K562 (cell line): Measurements from ENCODE around the gene HSPA14. TPM values are rescaled to one million over a fixed set of nuclear protein-coding genes. Genes with fewer than 3 reads are reported as not detected.

Experiments used
- ATAC-seq: fragments of 200-7000 bp; cut with Tn5 transposase; 3 replicates; pipeline ENCODE4 v1.9.1; 2020; ENCODE audit warnings: moderate library complexity
- BruUV-seq: library from RNA; stranded (reverse); fragments of 400-500 nt; replicated peaks from 2 replicates; lab custom pipeline; 2021; lab: Mats Ljungman, UMichigan
- CTCF ChIA-PET: fragments of 300-600 bp; formaldehyde crosslinking; extraction: SDS; loops from one replicate; lab custom pipeline; 2021; ENCODE audit warnings: low intra/inter-chr PET ratio; lab: Yijun Ruan, JAX
- POLR2A ChIA-PET: fragments of 300-600, 350-650 bp; sonication (Branson Sonifier 250); formaldehyde crosslinking; extraction: SDS; loops from one replicate; lab custom pipeline; 2021; ENCODE audit warnings: antibody characterized with exemption, inconsistent platforms; lab: Yijun Ruan, JAX
- DNase-seq, 4 experiments: peaks; one replicate each; pipeline versions ENCODE4 v3.0.0 to v3.0.0-alpha.2; 2011 to 2018; ENCODE audit warnings: low spot score in 3 of 4, mixed read lengths in 3 of 4; ENCODE audit errors: extremely low read depth in 1 of 4
- FAIRE-seq: peaks from 2 replicates; lab custom pipeline; 2011; peaks lifted over from hg19 to GRCh38; lab: Jason Lieb, UNC
- H2AFZ ChIP-seq: 2 replicates; pipeline ENCODE4 v1.6.0; 2011; ENCODE audit warnings: low read depth, low read length, control low read depth, inconsistent platforms
- H3K27ac ChIP-seq: fragments of 200-600 bp; 3 replicates; pipeline ENCODE4 v1.8.0; 2011; ENCODE audit warnings: low read depth, mild to moderate bottlenecking, control low read depth, inconsistent platforms, low read length, moderate library complexity, mixed read lengths; ENCODE audit errors: extremely low read depth
- H3K27me3 ChIP-seq, 2 experiments: fragments of 300-600 bp in 1 of 2; 2 replicates in 1 of 2; 3 replicates in 1 of 2; pipeline versions ENCODE4 v1.6.0 to v1.8.0; 2011; ENCODE audit warnings: inconsistent platforms in 2 of 2, low read length in 2 of 2, mild to moderate bottlenecking in 1 of 2, mixed read lengths in 1 of 2, moderate library complexity in 1 of 2; ENCODE audit not compliant: control insufficient read depth in 2 of 2, insufficient read depth in 2 of 2
- H3K36me3 ChIP-seq: fragments of 300-600 bp; 3 replicates; pipeline ENCODE4 v1.8.0; 2011; ENCODE audit warnings: mild to moderate bottlenecking, low read length, inconsistent platforms; ENCODE audit not compliant: control insufficient read depth, insufficient read depth
- H3K4me1 ChIP-seq, 2 experiments: fragments of 200-600 bp in 1 of 2; replicated peaks in 1 of 2; 2 replicates in 1 of 2; 3 replicates in 1 of 2; pipeline versions ENCODE4 v1.5.1 to v1.8.0; 2011; ENCODE audit warnings: inconsistent platforms in 2 of 2, low read length in 2 of 2, mild to moderate bottlenecking in 1 of 2, mixed read lengths in 1 of 2, moderate library complexity in 1 of 2; ENCODE audit not compliant: control insufficient read depth in 2 of 2, insufficient read depth in 2 of 2
- H3K4me2 ChIP-seq: 2 replicates; pipeline ENCODE4 v1.6.1; 2011; ENCODE audit warnings: low read length, control low read depth, inconsistent platforms, mixed read lengths; ENCODE audit not compliant: insufficient read depth
- H3K4me3 ChIP-seq: fragments of 200-600 bp; sonication (generic), shearing (Covaris generic); 2 replicates; pipeline ENCODE4 v1.5.1; 2016; ENCODE audit warnings: control low read depth, inconsistent platforms
- H3K79me2 ChIP-seq: fragments of 200-600 bp; 3 replicates; pipeline ENCODE4 v1.8.0; 2011; ENCODE audit warnings: low read length, inconsistent platforms; ENCODE audit not compliant: control insufficient read depth, insufficient read depth
- H3K9ac ChIP-seq, 2 experiments: 2 replicates each; pipeline versions ENCODE4 v1.6.0 to v1.6.1; 2011; ENCODE audit warnings: low read depth in 2 of 2, low read length in 2 of 2, control low read depth in 1 of 2, inconsistent platforms in 1 of 2, mild to moderate bottlenecking in 1 of 2, mixed read lengths in 1 of 2; ENCODE audit not compliant: insufficient read depth in 1 of 2
- H3K9me1 ChIP-seq: one replicate; pipeline ENCODE4 v1.6.0; 2011; ENCODE audit warnings: inconsistent platforms, mild to moderate bottlenecking, low read length, moderate library complexity; ENCODE audit not compliant: control insufficient read depth, insufficient read depth
- H3K9me3 ChIP-seq: replicated peaks from 2 replicates; pipeline ENCODE4 v1.5.1; 2011; ENCODE audit warnings: low read depth, low read length, inconsistent platforms; ENCODE audit not compliant: control insufficient read depth, insufficient read depth
- H4K20me1 ChIP-seq: replicated peaks from 2 replicates; pipeline ENCODE4 v1.6.1; 2011; ENCODE audit warnings: low read length, inconsistent platforms, mixed read lengths; ENCODE audit not compliant: control insufficient read depth, insufficient read depth
- CBX1 ChIP-seq: sonication (generic); IDR thresholded peaks from 2 replicates; pipeline ENCODE4 v1.6.1; 2016; ENCODE audit warnings: antibody characterized with exemption, low read depth, mild to moderate bottlenecking
- DMBX1 ChIP-seq: fragments of 250-450 bp; sonication (Bioruptor Pico); IDR thresholded peaks from 2 replicates; pipeline ENCODE4 v1.8.0; 2022; ENCODE audit warnings: inconsistent platforms, mild to moderate bottlenecking, moderate library complexity, borderline replicate concordance
- EP300 ChIP-seq: IDR thresholded peaks from 2 replicates; pipeline ENCODE4 v1.6.1; 2012; ENCODE audit warnings: low read length, improper control_type of control experiment
- GATA2 ChIP-seq: sonication (generic); formaldehyde crosslinking; IDR thresholded peaks from 2 replicates; pipeline ENCODE4 v1.4.0; 2020; ENCODE audit warnings: mild to moderate bottlenecking, missing genetic modification reagents
- HDAC6 ChIP-seq: IDR thresholded peaks from 2 replicates; pipeline ENCODE4 v1.6.1; 2012; ENCODE audit warnings: low read depth, mild to moderate bottlenecking, control low read depth, inconsistent platforms, low read length, moderate library complexity
- MAZ ChIP-seq, 2 experiments: fragments of 450-650 bp in 1 of 2; sonication (generic) in 1 of 2; formaldehyde crosslinking; IDR thresholded peaks in 1 of 2; conservative IDR thresholded peaks in 1 of 2; 2 replicates each; pipeline versions ENCODE4 v1.4.0 to v1.5.0; 2020; ENCODE audit warnings: mild to moderate bottlenecking in 1 of 2, missing genetic modification reagents in 1 of 2
- MXD1 ChIP-seq: fragments of 250-450 bp; sonication (Bioruptor Pico); IDR thresholded peaks from 2 replicates; pipeline ENCODE4 v1.8.0; 2021; ENCODE audit warnings: borderline replicate concordance, mild to moderate bottlenecking, moderate library complexity; ENCODE audit not compliant: poor library complexity, severe bottlenecking
- POLR2B ChIP-seq: fragments of 450-650 bp; IDR thresholded peaks from 2 replicates; pipeline ENCODE4 v1.6.1; 2018; ENCODE audit warnings: low read depth; ENCODE audit not compliant: partially characterized antibody
- SAFB ChIP-seq: fragments of 200-400 bp; formaldehyde crosslinking; IDR thresholded peaks from 2 replicates; pipeline ENCODE4 v1.6.1; 2017; ENCODE audit warnings: low read depth, low read length, borderline replicate concordance
- SAFB2 ChIP-seq: fragments of 200-400 bp; formaldehyde crosslinking; IDR thresholded peaks from 2 replicates; pipeline ENCODE4 v1.6.1; 2018; ENCODE audit warnings: borderline replicate concordance, low read length, low read depth, moderate library complexity; ENCODE audit not compliant: severe bottlenecking
- SFPQ ChIP-seq: fragments of 200-400 bp; formaldehyde crosslinking; IDR thresholded peaks from 2 replicates; pipeline ENCODE4 v1.6.1; 2017; ENCODE audit warnings: mild to moderate bottlenecking, low read depth, low read length, moderate library complexity
- SIN3B ChIP-seq: fragments of 450-650 bp; IDR thresholded peaks from 2 replicates; pipeline ENCODE4 v1.6.1; 2017; ENCODE audit warnings: low read depth, mild to moderate bottlenecking, moderate library complexity
- SRSF1 ChIP-seq: fragments of 200-400 bp; formaldehyde crosslinking; IDR thresholded peaks from 2 replicates; pipeline ENCODE4 v1.6.1; 2017; ENCODE audit warnings: mild to moderate bottlenecking, low read depth, low read length, moderate library complexity
- TCFL5 ChIP-seq: fragments of 250-450 bp; sonication (Bioruptor Pico); conservative IDR thresholded peaks from 2 replicates; pipeline ENCODE4 v1.6.1; 2021; ENCODE audit warnings: mild to moderate bottlenecking, moderate library complexity, matching md5 sums
- TSC22D4 ChIP-seq: fragments of 450-650 bp; IDR thresholded peaks from 2 replicates; pipeline ENCODE4 v1.6.1; 2016; ENCODE audit warnings: missing genetic modification characterization, missing biosample characterization, control low read depth
- ZBTB17 ChIP-seq: fragments of 450-650 bp; formaldehyde crosslinking; IDR thresholded peaks from 2 replicates; pipeline ENCODE4 v1.4.0; 2020; ENCODE audit warnings: mild to moderate bottlenecking
- ZBTB2 ChIP-seq: fragments of 450-650 bp; IDR thresholded peaks from 2 replicates; pipeline ENCODE4 v1.6.1; 2016; ENCODE audit warnings: antibody characterized with exemption
- ZNF143 ChIP-seq: sonication (generic); formaldehyde crosslinking; IDR thresholded peaks from 2 replicates; pipeline ENCODE4 v1.9.0; 2022; ENCODE audit warnings: mild to moderate bottlenecking, missing genetic modification reagents
- ZNF444 ChIP-seq: fragments of 250-450 bp; sonication (Bioruptor Pico); IDR thresholded peaks from 2 replicates; pipeline ENCODE4 v1.4.0; 2020; ENCODE audit warnings: mild to moderate bottlenecking, moderate library complexity
- whole genome bisulfite sequencing: fragments of 100-300 bp; shearing (Covaris generic); methylation state at CpG from one replicate; pipeline ENCODE4 v1.1.6; 2016; ENCODE audit warnings: low coverage, mixed read lengths; ENCODE audit not compliant: insufficient coverage; ENCODE audit errors: missing lambda C conversion rate; 5-methylcytosine and 5-hydroxymethylcytosine counted together
- in situ Hi-C: fragments of 300-500 bp; cut with MboI; formaldehyde crosslinking; loops from 4 replicates; pipeline ENCODE4 v1.15.0; 2018; ENCODE audit warnings: inconsistent platforms, mixed read lengths
- intact Hi-C: fragments of 100-400 bp; cut with micrococcal nuclease; formaldehyde crosslinking; loops from 2 replicates; pipeline ENCODE4 v1.14.2; 2022
- polyA plus RNA-seq, 8 experiments: library from polyadenylated mRNA; depleted of rRNA in 4 of 8; stranded (reverse) in 5 of 8; unstranded in 3 of 8; fragments of >200 nt; fragmentation: Nextera tagmentation in 2 of 8; fragmentation: Illumina TruSeq in 1 of 8; extraction: Ambion mirVana in 2 of 8; extraction: Trizol in 1 of 8; gene quantifications; 2 replicates each; pipeline versions ENCODE4 v1.2.1 to v1.2.3, GENCODE V29; 2011 to 2014; ENCODE audit warnings: inconsistent platforms in 1 of 8, missing spikeins in 1 of 8
- total RNA-seq, 7 experiments: library from RNA; depleted of rRNA in 6 of 7; stranded (reverse); fragments of >200 nt in 6 of 7; fragmentation: Illumina TruSeq in 2 of 7; extraction: Trizol in 2 of 7; gene quantifications; 2 replicates each; pipeline versions ENCODE4 v1.2.1 to v1.2.3, GENCODE V29; 2011 to 2021; ENCODE audit warnings: low replicate concordance in 1 of 7

The HSPA14 gene
- total and polyA plus RNA-seq, 9 of the 15 experiments (the other 6 are each of a cell fraction or from before 2014, with no cell fraction given), result 41.9 to 75.0 (median 63.2) TPM

- FAIRE-seq, result no peak
- Histone ChIP-seq H3K4me3 (no peak overlapping the region), H4K20me1 (no peaks in the 10 kb centered on the region), H3K79me2 (no peaks in the 10 kb centered on the region), H3K36me3 (peaks cover 92% of the 10 kb centered on the region), H3K4me2 (no peak overlapping the region), H3K27ac (no peak overlapping the region), H3K9ac (no peak overlapping the region), H3K27me3 (no peaks in the 10 kb centered on the region), H3K9me3 (no peaks in the 10 kb centered on the region), H3K4me1 (no peaks in the 10 kb centered on the region), H2AFZ (no peak overlapping the region), H3K9me1 (no peaks in the 10 kb centered on the region)
- 98% methylated on average over 2 of the region's 2 CpGs for WGBS
- POLR2A ChIA-PET, result interaction anchor here (0.9 kb wide), 1 partner anchor 22 kb away, joined by 4 read pairs; no protein-coding TSS in a partner anchor
- CTCF ChIA-PET, result no interaction called here
- BruUV-seq, result no TSS peak
- no peak for ATAC-seq
- in situ Hi-C loops, result no loop called here
- intact Hi-C loops, result no loop called here
- TF ChIP-seq SRSF1 (no peak), ZNF143 (CRISPR knock-in tag) (no peak), MAZ (CRISPR knock-in tag; conservative IDR thresholded peaks at IDR 0.05 in 1 of 2, IDR thresholded peaks at IDR 0.05 in 1 of 2) (no peak), SIN3B (no peak), DMBX1 (CRISPR knock-in tag) (no peak), HDAC6 (no peak), ZBTB2 (no peak), CBX1 (no peak), MXD1 (CRISPR knock-in tag) (no peak), GATA2 (CRISPR knock-in tag) (no peak), SFPQ (no peak), TSC22D4 (tag) (no peak), ZNF444 (CRISPR knock-in tag) (no peak), POLR2B (no peak), ZBTB17 (CRISPR knock-in tag) (no peak), SAFB (no peak), SAFB2 (no peak), EP300 (no peak), TCFL5 (CRISPR knock-in tag) (no peak)
- DNase-seq, result no peak
These were observed 66.8 kb downstream of the HSPA14 start for GRCh38 chr10:14904864-14905263.
